NCI-H2171 (cell line): ENCODE measurements around the gene SEZ6L.

Source experiments
- DNase-seq: peaks from one replicate; lab custom pipeline; 2025; lab: John Stamatoyannopoulos, UW

Gene SEZ6L

DNA sequence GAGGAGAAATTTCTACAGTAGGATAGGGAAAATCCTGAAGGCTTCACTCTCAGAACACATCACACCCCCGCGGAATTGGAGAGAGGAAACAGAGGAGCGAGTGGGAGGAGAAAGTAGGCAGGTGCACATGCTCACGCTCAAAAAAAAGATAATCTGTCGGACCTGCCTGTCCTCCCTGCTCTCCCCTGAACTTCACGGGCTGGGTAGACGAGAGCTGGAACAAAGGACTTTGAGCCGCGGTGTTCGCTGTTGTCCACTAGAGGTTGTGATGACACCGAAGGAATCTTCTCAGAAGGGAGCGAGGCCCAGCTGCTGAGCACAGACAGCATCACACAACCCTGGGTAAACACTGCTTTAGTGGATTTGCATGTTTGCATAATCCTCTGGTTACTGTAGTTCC lies 5.0 kb downstream of the SEZ6L start:
- no peak for DNase-seq

DNA sequence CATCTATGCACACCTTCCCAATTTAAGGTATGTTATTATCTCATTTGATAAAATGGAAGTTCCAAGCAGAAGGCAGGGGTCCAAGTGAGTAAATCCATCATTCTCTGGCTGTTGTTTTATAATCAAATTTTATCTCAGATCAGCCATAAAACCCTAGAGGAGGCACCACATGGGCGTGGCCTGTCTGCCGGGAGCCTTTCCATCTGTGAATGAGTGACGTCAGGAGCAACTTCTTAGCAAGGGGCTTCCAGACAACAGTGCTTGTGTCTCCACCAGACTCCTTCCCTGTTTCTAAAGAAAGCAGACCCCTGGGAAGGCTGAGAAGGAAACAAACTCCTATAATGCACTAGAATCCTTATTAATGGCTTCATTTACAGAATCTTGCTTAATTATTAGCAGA lies 13.5 kb downstream of the SEZ6L start:
- no peak for DNase-seq

DNA sequence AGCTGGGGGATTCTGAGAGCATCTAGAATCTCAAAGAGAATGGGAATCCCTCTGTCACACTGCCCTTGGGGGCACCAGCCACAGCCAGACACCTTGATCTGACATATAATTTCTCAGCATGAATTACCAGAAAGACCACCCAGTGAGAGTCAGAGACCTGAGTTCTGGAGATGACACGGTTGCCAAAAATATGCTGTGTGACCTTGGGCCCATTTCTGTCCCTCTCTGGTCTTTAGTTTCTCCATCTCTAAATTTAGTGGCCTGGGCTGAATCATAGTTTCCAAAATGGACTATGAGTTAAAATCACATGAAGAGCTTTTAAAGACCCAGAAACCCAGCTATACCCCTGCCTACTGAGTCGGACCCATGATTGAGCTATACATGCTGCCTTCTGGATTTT lies 15.9 kb downstream of the SEZ6L start:
- no peak for DNase-seq

GRCh38 chr22:26188341-26188740 lies 19.1 kb downstream of the SEZ6L start:
- no peak for DNase-seq

DNA sequence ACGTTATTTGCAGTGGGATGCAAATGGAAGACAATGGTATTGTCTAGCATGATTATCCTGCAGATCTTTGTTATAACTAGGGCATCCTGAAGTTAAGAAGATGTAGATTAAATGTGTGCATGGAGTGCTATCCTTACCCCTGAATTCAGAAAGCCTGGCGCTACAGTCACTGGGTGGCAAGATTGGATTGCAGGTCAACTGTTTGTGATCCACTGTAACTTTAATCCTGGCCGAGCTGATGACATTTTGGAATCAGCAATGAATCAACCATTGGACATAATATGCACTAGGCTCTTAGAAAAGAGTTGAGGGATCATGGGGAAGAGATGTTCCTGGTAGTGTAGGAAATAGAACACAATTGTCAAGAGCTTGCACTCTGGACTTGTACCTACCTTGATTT lies 25.1 kb downstream of the SEZ6L start:
- no peak for DNase-seq

DNA sequence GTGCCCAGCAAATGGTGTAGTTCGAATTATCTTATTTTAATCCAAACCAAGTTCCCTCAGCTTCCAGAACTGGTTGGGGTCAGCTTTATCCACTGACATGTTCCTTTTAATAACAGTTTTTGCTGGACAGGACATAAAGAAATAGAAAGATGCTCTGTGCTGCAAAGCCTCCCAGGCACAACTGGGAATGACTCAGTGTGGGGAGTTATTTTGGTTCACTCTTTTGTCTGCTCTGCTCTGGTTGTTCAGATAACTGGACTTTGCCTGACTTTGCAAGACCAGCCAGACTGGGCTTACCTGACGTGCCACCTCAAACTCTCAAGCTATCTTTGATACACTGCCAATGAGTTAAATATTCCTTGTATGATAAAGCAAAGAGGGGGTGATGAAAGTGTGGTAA lies 25.6 kb downstream of the SEZ6L start:
- no peak for DNase-seq

DNA sequence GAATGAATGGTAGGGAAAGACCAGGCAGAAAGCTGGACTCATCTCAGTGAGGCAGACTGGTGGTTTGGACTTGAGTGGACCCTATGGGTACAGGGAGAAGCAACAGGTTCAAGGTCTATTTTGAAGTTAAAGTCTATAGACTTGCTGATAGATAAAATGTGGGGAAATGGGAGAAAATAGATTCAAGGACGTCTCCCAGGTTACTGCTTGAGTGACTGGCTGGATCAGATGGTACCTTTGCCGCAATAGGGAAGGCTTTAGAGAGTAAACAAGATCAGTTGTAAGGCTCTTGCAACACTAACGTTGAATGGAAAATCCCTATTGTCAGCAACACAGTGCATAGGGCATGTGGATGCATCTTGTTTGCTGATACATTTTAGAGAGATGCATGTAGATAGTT lies 27.4 kb downstream of the SEZ6L start:
- DNase-seq: no peak

DNA sequence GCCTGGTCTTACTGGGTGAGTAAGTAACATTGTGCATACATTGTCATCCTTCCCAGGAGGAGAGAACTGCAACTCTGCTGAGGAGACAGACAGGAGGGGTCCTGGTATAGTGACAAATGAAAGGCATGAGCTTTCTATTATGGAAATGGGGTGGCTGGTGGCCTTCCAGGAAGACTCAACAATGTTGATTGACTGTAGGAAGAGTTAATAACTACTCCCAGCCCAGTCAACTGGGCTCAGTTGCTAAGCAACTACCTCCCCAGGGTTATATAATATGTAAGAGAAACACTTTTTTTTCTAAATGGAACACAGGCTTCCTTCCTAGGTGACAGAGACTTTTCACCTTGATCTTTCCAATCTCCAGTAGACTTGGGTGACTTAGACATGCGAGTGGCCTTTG lies 28.2 kb downstream of the SEZ6L start:
- no peak for DNase-seq

DNA sequence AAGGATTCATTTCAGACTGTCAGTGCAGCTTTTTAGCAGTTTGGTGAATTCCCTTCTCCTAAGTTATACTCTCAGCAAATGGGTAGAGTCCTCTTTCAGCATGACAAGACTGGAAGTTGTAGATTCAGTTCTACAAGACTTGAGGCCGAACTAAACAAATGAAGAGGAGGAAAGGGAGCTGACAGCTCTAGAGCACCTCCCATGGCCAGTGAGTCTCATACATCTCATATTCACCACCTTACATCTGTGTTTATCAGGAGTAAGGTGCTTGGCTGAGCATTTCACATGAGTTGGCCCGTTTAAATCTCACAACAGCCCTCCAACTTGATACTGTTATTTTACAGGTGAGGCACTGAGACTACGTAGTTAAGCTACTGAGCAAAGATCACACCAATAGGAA lies 30.4 kb downstream of the SEZ6L start:
- no peak for DNase-seq

DNA sequence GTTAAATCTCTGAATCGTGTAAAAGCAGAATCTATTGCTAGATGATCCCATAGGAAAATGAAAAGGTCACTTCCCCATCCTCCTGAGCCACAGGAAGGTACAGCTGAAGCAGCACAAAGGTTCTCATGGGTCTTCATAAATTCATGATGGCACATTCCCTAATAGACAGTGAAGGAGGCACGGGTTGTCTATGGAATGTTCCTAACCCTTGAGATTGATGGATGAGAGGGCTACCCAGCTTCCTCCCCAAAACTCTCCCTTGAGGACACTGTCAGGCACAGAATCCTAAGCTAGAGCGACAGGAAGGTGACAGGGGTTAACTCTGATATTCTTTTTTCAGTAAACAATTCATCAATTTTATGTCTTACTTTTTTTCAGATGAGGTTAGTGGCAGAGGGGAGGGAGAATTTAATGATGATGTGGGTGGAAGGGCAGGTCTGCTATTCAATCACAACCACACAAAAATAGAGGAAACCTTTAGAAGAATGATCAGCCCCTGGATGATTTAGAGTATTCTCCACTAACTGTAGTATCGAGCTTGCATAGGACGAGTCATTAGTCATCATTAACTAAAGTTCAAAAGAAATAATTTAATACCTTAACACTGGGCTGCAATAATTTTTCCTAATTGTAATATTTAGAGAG lies 33.1 kb downstream of the SEZ6L start:
- DNase-seq: no peak

- DNase-seq: no peak
These were observed 36.2 kb downstream of the SEZ6L start for GRCh38 chr22:26205494-26205893.

DNA sequence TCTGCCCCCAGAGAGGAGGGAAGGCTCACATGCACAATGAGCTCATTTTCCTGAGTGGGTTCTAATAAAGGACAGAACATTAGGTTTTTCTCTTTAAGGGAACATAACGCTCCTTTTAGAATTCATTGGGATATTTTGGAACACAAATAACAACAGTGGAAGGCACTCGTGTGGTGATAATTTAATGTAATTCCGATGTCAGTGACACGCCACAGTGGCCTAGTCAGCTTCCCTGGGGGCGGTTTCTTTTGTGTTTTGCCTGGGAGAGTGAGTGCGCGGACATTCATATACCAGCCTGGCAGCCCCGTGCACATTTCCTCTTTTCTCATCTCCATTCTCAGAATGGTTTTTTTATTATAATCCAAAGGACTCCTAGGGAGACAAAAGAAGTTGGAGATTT lies 41.1 kb downstream of the SEZ6L start:
- DNase-seq: no peak

DNA sequence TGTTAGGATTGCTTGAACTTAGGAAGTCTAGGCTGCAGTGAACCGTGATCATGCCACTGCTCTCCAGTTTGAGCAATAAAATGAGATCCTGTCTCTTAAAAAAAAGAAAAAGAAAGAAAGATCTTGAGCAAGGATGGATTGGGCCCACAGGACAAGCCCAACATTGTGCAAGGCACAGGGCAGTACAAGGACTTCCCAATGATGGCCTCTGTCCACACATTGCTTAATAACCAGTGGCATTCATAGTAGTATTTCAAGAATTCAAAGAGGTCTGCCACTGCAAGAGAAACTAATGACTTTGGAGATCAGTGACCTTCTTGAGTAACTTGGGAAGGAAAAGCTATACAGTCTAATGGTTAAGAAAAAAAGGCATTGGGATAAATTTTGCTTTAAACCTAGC lies 44.6 kb downstream of the SEZ6L start:
- no peak for DNase-seq

DNA sequence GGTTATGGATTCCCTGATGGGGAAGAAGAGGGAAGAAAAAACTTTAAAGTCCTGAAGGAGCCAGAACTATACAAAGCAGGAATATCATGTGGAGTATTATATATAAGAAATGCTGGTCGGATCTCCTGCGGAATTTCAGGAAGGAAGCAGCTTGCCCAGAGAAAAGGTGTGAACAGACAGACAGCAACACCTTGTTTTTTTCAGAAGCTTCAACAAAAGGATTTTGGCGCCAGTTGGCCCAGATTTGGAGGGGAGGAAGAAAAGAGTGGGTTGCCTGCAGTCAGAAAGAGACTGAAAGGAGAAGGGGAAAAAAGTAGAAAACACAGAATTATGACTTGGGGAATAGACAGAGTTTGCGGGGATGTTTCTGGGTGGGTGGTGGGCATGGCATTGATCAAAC lies 45.2 kb downstream of the SEZ6L start:
- DNase-seq: no peak

- no peak for DNase-seq
These were observed 46.5 kb downstream of the SEZ6L start for GRCh38 chr22:26215736-26216135.

DNA sequence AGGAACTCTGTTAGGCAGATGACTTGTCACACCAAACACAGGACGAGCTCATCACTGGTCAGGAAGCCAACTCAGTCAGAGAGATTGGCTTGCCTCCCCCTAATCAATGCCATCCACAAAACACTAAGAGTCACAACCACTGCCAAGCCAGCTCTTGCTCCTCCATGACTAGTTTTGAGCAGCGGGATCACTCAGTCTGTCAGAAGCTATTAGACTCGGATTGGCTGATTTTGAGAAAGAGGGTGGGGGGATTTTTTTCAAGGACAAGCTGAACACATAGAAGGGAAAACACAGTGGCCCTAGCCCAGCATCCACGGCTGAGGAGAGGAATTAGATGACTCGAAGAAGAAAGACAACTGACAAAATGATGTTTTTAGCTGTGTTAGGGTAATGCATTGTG lies 55.9 kb downstream of the SEZ6L start:
- no peak for DNase-seq

DNA sequence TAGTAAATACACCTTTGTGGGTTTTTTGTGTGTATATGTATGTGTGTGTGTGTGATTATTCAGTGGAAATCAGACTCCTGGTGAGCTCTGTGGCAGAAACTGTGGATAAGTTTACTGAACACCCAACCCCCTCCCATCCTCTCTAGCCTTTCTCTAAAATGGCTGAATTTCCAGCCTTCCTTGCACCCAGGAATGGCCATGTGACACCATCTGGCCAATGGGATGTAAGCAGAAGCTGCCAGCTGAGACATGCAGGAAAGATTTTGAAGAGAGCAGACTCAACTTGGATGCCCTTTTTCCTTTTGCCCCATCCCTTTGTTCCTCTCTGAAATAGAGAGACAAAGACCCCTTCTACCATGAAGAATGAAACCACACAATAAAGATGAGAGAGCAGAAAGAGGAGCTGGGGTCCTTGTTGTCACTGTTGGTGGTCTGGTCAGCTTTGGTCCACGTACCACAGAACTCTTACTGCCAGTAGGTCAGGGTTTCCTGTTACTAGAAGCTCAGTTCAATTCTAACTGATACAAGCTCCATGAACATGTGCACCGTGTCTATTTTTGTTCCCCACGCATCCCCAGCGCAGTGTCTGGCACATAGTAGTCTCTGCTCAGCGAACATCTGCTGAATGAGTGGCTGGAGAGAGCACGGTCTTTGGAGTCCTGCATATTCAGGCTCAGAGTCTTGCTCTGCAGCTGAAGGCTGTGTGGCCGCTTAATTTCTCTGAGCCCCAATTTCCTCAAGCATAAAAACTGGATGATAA lies 57.5 kb downstream of the SEZ6L start:
- no peak for DNase-seq

GRCh38 chr22:26229910-26230309 lies 60.6 kb downstream of the SEZ6L start:
- peak; percentile 11 for DNase-seq

DNA sequence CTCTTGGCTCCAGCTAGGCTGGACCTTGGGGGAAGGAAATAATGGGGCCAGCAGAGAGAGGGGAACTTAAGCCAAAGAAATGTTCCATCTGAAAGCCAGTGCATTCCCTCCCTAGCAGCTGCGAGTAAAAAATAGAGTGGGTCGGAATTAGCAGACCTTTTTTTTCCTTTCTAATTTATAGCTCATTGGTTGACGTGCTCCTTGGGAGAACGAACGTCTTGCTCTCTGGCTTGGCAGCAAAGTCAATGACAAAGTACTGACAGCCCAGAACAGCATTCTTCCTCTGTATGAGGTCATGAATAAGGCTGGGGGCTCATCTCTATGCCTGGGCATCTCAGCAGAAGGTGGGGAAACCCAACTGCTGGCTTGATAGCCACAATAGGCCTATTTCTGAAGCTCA lies 65.0 kb downstream of the SEZ6L start:
- DNase-seq: no peak

GRCh38 chr22:26235792-26236487 lies 66.7 kb downstream of the SEZ6L start:
- DNase-seq: no peak

GRCh38 chr22:26236991-26237390 lies 67.7 kb downstream of the SEZ6L start:
- DNase-seq: no peak

DNA sequence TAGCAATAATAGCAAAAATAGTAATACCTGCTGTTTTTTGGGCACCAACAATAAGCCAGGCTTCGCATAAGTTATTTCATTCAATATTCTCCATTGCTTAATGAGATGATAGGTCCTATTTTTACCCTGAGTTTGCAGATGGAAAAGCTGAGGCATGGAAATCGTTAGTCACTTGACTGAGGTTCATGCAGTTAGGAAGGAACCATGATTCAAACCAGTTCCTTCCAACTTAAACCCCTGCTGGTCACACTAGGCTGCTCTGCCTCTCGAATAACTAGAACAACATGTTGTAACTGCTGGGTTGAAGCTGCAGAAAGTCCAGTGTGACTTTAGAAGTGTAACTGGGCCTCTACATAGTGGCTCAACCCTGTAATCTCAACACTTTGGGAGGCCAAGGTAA lies 69.3 kb downstream of the SEZ6L start:
- DNase-seq: no peak

- no peak for DNase-seq
These were observed 70.3 kb downstream of the SEZ6L start for GRCh38 chr22:26239581-26239980.
